Muscle layer of colon (tissue), 2 donors: ENCODE data around the gene STXBP2.

ENCODE experiments used
- H3K27ac ChIP-seq: one replicate; pipeline ENCODE4 v1.7.0; 2013; ENCODE audit warnings: low read depth, mild to moderate bottlenecking, low read length, moderate library complexity
- H3K27me3 ChIP-seq, 2 donors: one replicate each; pipeline ENCODE4 v1.7.0; 2013; ENCODE audit warnings: low read length in 2 of 2, mild to moderate bottlenecking in 2 of 2; ENCODE audit not compliant: insufficient read depth in 2 of 2, control insufficient read depth in 1 of 2
- H3K36me3 ChIP-seq: one replicate; pipeline ENCODE4 v1.7.0; 2013; ENCODE audit warnings: mild to moderate bottlenecking, low read length; ENCODE audit not compliant: insufficient read depth
- H3K4me1 ChIP-seq: one replicate; pipeline ENCODE4 v1.7.0; 2013; ENCODE audit warnings: mild to moderate bottlenecking, low read length; ENCODE audit not compliant: insufficient read depth
- H3K4me3 ChIP-seq, 2 donors: one replicate each; pipeline ENCODE4 v1.7.0; 2013; ENCODE audit warnings: low read length in 2 of 2, low read depth in 1 of 2, mild to moderate bottlenecking in 1 of 2, moderate library complexity in 1 of 2
- H3K9ac ChIP-seq: one replicate; pipeline ENCODE4 v1.7.0; 2013; ENCODE audit warnings: low read length
- H3K9me3 ChIP-seq: one replicate; pipeline ENCODE4 v1.7.0; 2013; ENCODE audit warnings: mild to moderate bottlenecking, low read length
- donor health status: abdominal sarcoma.
- donor health status: Adenocarcinoma of cecum.

STXBP2 gene

DNA sequence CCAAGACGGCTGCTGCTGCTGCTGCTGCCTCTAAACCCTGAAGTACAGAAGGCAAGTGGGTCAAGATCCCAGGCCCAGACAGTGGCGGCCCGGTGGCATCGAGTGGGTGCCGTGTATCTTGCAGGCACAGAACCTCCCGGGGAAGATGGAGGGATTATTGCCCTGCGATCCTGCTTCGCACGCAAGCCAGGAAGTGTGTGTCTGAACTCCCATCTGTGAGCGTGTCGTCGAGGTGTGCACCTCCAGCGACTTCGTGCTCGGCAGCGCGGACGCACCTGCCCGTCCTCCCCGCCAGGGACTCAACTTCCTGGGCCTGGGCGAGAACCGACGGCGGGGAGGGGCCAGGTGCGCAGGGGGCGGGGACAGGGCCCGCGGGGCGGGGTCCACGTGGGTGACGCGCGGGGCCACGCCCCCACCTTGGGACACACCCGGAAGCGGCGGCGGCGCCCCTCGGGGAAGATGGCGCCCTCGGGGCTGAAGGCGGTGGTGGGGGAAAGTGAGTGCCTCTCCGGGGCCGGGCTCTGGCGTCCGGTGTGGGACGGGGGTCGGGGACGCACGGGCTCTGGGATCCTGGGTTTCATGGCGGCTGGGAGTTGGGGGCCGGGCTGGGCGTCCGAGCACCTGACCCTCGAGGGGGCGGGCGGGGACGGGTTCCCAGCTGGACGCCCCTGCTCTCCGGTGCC is at the start of gene STXBP2:
Gene STXBP2, plus strand, starts transcription at position 420 of the 683 bp plus-strand sequence. Its CDS starts 40 bp downstream, at position 460.
- Histone ChIP-seq H3K4me3 (no peak within 1 kb of the TSS), H3K4me1 (no peaks in the 10 kb centered on the region), H3K27me3 (peaks cover 8 to 38% of the 10 kb centered on the region in 2 donors), H3K36me3 (peaks cover under 1% of the 10 kb centered on the region), H3K9ac (no peak within 1 kb of the TSS), H3K9me3 (no peaks in the 10 kb centered on the region), H3K27ac (peak within 1 kb of the TSS; percentile 23)

DNA sequence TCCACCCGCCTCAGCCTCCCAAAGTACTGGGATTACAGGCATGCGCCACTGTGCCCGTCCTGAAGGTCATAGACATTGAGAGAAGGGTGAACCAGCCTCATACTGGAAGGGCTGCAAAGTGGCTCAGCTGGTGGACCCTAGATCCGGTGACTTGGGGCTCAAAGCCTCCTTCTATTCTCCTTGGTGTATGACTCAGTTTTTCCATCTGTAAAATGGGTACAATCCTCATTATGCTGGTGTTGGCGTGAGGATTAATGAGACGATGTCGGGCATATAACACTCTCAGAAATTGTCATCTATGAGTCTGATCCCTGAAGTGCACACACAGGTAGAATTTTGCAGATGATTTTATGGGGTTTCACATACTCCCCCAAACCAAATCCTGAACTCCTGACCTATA is 47.1 kb upstream of the STXBP2 start:
- Histone ChIP-seq H3K9ac (no peak overlapping the region), H3K4me3 (no peak overlapping the region), H3K4me1 (no peaks in the 10 kb centered on the region), H3K27me3 (peaks cover 8 to 20% of the 10 kb centered on the region in 2 donors), H3K9me3 (no peaks in the 10 kb centered on the region), H3K27ac (no peak overlapping the region), H3K36me3 (no peaks in the 10 kb centered on the region)

DNA sequence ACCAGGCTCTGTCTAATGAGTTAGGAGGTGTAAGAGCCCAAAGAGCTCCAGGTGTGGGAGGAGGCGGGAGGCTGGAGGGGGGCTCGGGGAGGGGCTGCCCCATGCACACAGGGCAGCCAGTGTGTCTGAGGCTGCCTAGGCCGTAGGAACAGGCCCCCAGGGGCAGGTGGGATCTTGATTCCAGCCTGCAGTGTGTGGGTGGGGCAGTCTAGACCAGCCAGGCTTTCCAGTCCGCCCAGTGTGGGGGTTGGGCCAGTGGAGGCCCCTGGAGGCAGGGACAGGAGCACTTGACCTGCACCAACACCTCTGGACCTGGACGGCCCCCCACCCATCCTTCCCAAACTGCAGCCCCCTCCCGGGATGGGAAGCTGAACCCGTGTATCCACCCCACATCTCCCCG is 46.7 kb upstream of the STXBP2 start:
- no peaks in the 10 kb centered on the region for H3K4me1 ChIP-seq
- no peaks in the 10 kb centered on the region for H3K9me3 ChIP-seq
- H3K27ac ChIP-seq = no peak overlapping the region
- peaks cover 8 to 25% of the 10 kb centered on the region in 2 donors for H3K27me3 ChIP-seq
- H3K9ac ChIP-seq = no peak overlapping the region
- no peaks in the 10 kb centered on the region for H3K36me3 ChIP-seq
- H3K4me3 ChIP-seq = no peak overlapping the region

DNA sequence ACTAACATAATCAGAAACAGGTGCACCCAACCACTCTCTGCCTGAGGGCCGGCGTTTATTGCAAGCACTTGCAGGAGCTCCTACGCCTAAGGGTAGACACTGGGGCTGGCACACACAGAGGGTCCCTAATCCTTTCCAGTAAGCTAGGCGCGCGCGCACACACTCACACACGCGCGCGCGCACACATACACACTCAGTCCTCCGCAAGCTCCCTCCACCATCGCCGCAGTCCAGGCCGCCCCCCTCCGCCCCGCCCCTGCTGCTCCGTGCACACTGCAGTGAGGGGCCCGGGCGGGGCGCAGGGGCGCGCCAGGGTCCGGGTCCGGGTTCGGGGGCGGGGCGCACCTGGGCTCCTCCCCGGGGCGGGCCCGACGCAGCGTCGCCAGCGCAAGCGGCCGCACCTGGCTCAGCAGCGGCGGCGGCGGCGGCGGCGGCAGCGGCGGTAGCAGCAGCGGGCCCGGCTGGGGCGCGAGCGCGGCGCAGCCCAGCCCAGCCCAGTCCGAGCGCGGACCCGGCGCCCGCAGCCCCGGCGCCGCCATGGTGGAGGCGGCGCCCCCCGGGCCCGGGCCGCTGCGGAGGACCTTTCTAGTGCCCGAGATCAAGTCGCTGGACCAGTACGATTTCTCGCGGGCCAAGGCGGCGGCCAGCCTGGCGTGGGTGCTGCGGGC is 41.3 kb upstream of the STXBP2 start, which contains the start of gene CAMSAP3:
Gene CAMSAP3, plus strand, starts transcription at position 398 of the 668 bp plus-strand sequence. Its CDS starts 140 bp downstream, at position 538.
- peak within 1 kb of the TSS in 1 of 2 donors; percentile 42 for H3K4me3 ChIP-seq
- H3K36me3 ChIP-seq = no peaks in the 10 kb centered on the region
- no peaks in the 10 kb centered on the region for H3K4me1 ChIP-seq
- no peaks in the 10 kb centered on the region for H3K9me3 ChIP-seq
- H3K9ac ChIP-seq = no peak within 1 kb of the TSS
- no peak within 1 kb of the TSS for H3K27ac ChIP-seq
- H3K27me3 ChIP-seq = peaks cover 8 to 42% of the 10 kb centered on the region in 2 donors

DNA sequence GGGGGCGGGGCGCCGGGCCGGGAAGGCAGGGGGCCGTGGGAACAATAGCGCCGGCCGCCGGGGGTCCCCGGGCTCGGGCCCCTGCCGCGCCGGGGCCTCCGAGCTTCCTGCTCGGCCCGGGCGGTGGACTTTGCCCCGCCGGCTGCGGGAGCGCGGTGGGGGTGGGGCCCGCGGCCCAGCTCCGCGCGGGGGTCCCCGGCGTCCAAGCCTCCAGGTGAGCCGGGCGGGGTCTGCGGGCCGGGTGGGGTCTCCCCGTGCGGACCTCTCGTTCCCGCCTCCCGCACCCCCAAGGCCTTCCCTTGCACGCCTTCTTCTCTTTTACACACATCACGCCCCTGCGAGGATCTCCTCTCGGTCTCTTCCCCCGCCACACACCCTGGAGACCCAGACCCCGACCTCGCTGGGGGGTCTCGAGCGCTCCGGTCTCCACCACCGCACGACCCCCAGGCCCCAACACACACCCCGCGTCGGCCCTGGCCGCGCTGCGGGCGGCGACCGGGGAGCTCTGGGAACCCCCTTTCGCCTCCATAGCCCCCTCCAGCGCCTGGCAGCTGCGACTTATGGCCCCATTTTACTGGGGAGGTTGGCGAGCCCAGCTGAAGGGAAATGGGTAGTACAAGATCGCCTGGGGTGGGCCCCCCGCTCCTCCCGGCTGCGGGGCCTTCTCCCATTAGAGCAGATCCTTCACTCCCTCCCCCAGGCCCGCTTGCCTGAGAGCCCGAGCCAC is 40.5 kb upstream of the STXBP2 start:
- Histone ChIP-seq H3K4me1 (no peaks in the 10 kb centered on the region), H3K27ac (no peak overlapping the region), H3K4me3 (no peak overlapping the region), H3K9me3 (no peaks in the 10 kb centered on the region), H3K36me3 (no peaks in the 10 kb centered on the region), H3K9ac (no peak overlapping the region), H3K27me3 (peaks cover 8 to 38% of the 10 kb centered on the region in 2 donors)

DNA sequence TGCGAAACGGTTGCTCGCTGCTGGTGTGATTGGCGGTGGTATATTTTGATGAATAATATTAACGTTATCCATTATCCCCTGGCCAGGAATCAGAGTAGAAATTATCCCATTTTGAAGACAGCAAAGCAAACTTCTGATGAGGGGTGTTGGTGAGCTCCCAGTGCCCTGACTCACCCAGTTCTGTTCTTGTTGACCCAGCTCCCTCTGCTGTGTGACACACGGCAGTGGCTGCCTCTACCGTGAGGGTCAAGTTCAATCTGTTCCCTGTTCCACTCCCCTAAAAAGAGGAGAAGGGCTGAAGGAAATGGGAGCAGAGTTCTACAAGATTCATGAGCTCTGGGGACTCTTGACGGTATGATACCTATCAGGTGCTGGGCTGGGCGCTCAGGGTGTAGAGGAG is 39.2 kb upstream of the STXBP2 start:
- Histone ChIP-seq H3K9ac (no peak overlapping the region), H3K27me3 (peaks cover 8 to 38% of the 10 kb centered on the region in 2 donors), H3K9me3 (no peaks in the 10 kb centered on the region), H3K4me1 (no peaks in the 10 kb centered on the region), H3K27ac (no peak overlapping the region), H3K36me3 (no peaks in the 10 kb centered on the region), H3K4me3 (no peak overlapping the region)

DNA sequence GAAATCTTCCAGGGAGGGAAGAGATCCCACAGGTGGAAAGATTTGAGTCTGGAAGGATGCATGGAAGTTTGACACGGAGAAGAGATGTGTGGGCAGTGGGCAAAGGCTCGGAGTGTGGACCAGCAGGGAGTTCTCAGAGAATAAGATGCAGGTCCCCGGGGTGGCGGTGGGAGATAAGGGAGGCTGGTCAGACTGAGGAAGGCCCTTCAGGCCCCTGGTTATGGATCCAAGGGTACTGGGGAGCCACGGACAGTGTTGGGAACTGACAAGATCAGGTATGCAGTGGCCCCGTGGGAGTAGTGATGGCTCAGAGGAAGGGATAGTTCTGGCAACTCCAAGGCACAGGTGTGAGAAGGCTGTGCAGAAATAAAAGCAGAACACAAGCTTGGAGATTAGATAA is 38.7 kb upstream of the STXBP2 start:
- no peaks in the 10 kb centered on the region for H3K9me3 ChIP-seq
- no peak overlapping the region for H3K4me3 ChIP-seq
- no peaks in the 10 kb centered on the region for H3K4me1 ChIP-seq
- no peak overlapping the region for H3K27ac ChIP-seq
- no peaks in the 10 kb centered on the region for H3K36me3 ChIP-seq
- H3K27me3 ChIP-seq = peaks cover 8 to 38% of the 10 kb centered on the region in 2 donors
- H3K9ac ChIP-seq = no peak overlapping the region

DNA sequence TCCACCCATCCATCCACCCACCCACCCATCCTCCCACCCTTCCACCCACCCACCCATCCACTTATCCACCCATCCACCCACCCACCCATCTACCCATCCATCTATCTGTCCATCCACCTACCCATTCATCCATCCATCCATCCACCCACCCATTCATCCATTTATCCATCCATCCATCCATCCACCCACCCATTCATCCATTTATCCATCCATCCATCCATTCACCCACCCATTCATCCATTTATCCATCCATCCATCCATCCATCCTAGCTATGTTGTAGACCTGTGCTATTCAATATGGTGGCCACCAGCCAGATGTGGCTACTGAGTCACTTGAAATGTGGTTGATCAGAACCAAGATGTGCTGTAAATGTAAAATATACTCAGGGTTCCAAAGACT is 36.2 kb upstream of the STXBP2 start:
- Histone ChIP-seq H3K9me3 (no peaks in the 10 kb centered on the region), H3K27me3 (peaks cover 0 to 39% of the 10 kb centered on the region in 2 donors), H3K9ac (no peak overlapping the region), H3K36me3 (no peaks in the 10 kb centered on the region), H3K4me3 (no peak overlapping the region), H3K4me1 (no peaks in the 10 kb centered on the region), H3K27ac (no peak overlapping the region)

DNA sequence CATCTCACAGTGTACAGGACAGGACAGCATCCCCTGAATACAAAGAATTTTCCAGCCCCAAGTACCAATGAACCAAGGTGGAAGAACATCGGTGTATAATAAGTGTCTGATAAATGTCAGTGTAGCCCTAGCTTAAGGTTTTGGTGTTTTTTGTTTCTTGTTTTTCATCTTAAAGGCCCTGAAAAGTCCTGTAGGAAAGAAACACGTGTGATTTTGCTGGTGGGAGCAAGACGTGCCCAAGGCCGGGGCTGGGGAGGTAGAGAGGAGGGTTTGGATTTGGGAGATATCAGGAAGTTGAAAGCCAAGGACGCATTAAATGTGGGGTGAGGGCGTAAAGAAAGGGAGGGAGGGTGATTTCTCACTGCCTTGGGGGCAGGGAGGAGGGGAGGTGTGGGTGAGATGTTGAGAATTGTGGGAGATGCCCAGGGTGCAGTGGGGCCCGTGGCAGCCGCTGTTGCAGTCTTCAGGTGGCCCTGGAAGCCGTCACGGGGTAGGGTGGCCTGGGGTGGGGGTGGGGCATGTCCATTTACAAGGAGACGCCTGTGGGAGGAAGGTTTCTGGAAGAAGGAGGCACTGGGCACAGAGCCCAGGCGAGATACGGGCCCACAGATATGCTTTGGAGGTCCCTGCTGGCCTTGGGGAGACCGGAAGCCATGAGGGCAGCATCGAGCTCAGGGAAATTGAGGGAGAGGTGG is 34.5 kb upstream of the STXBP2 start:
- Histone ChIP-seq H3K4me1 (no peaks in the 10 kb centered on the region), H3K36me3 (no peaks in the 10 kb centered on the region), H3K9ac (no peak overlapping the region), H3K4me3 (no peak overlapping the region), H3K27ac (no peak overlapping the region), H3K27me3 (peaks cover 0 to 28% of the 10 kb centered on the region in 2 donors), H3K9me3 (no peaks in the 10 kb centered on the region)

DNA sequence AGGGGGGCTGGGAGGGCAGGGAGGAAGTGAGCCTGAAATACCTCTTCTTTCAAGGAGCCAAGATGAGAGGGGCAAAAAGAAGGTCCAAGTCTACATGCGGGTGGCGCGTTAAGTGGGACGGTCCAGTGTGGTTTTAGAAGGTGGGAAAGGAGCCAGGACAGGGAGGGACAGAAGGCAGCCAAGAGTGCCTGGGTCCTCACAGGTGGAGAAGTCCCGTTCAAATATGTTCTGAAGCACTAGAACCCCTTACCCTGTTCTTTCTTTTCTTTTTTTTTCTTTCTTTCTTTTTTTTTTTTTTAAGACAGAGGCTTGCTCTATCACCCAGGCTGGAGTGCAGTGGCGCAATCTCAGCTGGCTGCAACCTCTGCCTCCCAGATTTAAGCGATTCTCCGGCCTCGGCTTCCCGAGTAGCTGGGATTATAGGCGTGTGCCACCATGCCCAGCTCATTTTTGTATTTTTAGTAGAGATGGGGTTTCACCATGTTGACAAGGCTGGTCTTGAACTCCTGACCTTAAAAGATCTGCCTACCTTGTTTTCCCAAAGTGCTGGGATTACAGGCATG is 33.9 kb upstream of the STXBP2 start:
- no peaks in the 10 kb centered on the region for H3K9me3 ChIP-seq
- peaks cover 0 to 22% of the 10 kb centered on the region in 2 donors for H3K27me3 ChIP-seq
- H3K36me3 ChIP-seq = no peaks in the 10 kb centered on the region
- no peak overlapping the region for H3K27ac ChIP-seq
- H3K4me1 ChIP-seq = no peaks in the 10 kb centered on the region
- H3K4me3 ChIP-seq = no peak overlapping the region
- H3K9ac ChIP-seq = no peak overlapping the region

DNA sequence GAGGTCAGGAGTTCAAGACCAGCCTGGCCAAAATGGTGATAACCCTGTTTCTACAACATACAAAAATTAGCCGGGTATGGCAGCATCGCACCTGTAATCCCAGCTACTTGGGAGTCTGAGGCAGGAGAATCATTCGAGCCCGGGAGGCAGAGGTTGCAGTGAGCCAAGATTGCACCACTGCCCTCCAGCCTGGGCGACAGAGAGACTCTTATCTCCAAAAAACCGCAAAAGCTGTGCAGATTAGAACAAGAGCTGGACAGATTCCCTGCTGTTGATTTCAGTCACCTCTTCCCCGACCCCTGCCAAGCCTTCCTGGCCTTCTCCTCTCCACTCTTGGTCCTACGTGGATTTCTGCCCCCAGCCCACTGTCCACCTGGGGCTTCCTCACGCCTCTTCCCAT is 33.0 kb upstream of the STXBP2 start:
- no peak overlapping the region for H3K27ac ChIP-seq
- no peak overlapping the region for H3K4me3 ChIP-seq
- no peak overlapping the region for H3K9ac ChIP-seq
- H3K9me3 ChIP-seq = no peaks in the 10 kb centered on the region
- H3K27me3 ChIP-seq = peaks cover 0 to 15% of the 10 kb centered on the region in 2 donors
- H3K4me1 ChIP-seq = no peaks in the 10 kb centered on the region
- H3K36me3 ChIP-seq = no peaks in the 10 kb centered on the region
